Measurements from ENCODE around the gene PPP2R2C.

PPP2R2C gene

DNA sequence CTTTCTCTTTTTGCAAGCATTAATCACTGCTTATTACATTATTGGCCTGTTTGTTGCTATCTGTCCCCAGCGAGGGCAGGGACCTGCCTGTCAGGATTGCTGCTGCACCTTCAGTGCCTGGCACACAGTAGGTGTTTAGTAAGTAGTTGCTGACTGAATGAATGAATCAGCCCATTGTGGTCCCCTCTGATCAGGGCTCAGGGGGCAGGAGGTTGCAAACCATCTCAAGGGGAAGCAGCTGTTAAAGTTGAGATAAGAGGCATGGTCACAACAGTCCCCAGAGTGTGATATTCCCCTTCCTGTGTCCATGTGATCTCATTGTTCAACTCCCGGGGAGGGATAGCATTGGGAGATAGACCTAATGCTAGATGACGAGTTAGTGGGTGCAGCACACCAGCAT, 117.4 kb downstream of the PPP2R2C start:
- ATAC-seq (ENCODE audit: insufficient read depth, low read depth) (no peak), DNase-seq (no peak)
- TF ChIP-seq, protein P1, sequence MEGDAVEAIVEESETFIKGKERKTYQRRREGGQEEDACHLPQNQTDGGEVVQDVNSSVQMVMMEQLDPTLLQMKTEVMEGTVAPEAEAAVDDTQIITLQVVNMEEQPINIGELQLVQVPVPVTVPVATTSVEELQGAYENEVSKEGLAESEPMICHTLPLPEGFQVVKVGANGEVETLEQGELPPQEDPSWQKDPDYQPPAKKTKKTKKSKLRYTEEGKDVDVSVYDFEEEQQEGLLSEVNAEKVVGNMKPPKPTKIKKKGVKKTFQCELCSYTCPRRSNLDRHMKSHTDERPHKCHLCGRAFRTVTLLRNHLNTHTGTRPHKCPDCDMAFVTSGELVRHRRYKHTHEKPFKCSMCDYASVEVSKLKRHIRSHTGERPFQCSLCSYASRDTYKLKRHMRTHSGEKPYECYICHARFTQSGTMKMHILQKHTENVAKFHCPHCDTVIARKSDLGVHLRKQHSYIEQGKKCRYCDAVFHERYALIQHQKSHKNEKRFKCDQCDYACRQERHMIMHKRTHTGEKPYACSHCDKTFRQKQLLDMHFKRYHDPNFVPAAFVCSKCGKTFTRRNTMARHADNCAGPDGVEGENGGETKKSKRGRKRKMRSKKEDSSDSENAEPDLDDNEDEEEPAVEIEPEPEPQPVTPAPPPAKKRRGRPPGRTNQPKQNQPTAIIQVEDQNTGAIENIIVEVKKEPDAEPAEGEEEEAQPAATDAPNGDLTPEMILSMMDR (IDR thresholded peaks at IDR 0.05; ENCODE audit: borderline replicate concordance, extremely low read depth, low read length, poor library complexity, severe bottlenecking) = no peak
- TF ChIP-seq EZH2 (IDR thresholded peaks at IDR 0.05; ENCODE audit: borderline replicate concordance, low read depth, low read length, severe bottlenecking) = no peak
- H3K4me2 ChIP-seq (ENCODE audit: insufficient read depth, low read length) = no peak overlapping the region
- no peaks in the 10 kb centered on the region for H3K9me3 ChIP-seq (ENCODE audit: insufficient read depth, low read length, severe bottlenecking)
- no peak overlapping the region for H3K27ac ChIP-seq (ENCODE audit: low read length)
- no peaks in the 10 kb centered on the region for H3K36me3 ChIP-seq (ENCODE audit: insufficient read depth, low read length)
- no peak overlapping the region for H3K4me3 ChIP-seq (ENCODE audit: low read depth in 1 of 2, low read length in 2 of 2)
- H3K9ac ChIP-seq (ENCODE audit: low read depth, low read length) = no peak overlapping the region
- no peaks in the 10 kb centered on the region for H3K79me2 ChIP-seq (ENCODE audit: insufficient read depth, low read length)
- peaks cover 4% of the 10 kb centered on the region for H3K27me3 ChIP-seq (ENCODE audit: insufficient read depth, low read length, poor library complexity)
- H2AFZ ChIP-seq (ENCODE audit: low read depth, low read length) = no peak overlapping the region
- no peaks in the 10 kb centered on the region for H3K4me1 ChIP-seq (ENCODE audit: insufficient read depth, low read length)
- H4K20me1 ChIP-seq (ENCODE audit: insufficient read depth, low read length) = peaks cover 10% of the 10 kb centered on the region

DNA sequence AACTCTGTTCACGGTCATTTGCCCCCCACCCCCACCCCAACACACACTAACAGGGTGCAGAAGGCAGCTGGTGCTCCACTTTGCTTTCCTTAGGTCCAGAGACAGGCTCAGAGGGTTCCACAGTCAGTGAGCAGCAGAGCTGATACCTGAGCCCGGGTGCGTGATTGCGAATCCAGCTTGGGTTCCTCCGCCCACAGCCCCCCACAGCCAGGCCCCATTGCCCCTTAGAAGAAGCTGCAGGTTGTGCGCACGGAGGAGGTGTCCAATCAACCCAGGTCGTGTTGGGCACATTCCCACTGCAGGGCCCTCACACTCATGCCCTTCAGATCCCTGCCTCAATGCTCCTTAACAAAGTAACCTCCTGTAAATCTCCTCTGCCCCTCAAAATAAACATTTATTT, 117.8 kb downstream of the PPP2R2C start:
- no peak overlapping the region for H3K4me2 ChIP-seq (ENCODE audit: insufficient read depth, low read length)
- ATAC-seq (ENCODE audit: insufficient read depth, low read depth) (no peak), DNase-seq (no peak)
- TF ChIP-seq, protein P1 (IDR thresholded peaks at IDR 0.05; ENCODE audit: borderline replicate concordance, extremely low read depth, low read length, poor library complexity, severe bottlenecking) = no peak
- no peak for TF ChIP-seq EZH2 (IDR thresholded peaks at IDR 0.05; ENCODE audit: borderline replicate concordance, low read depth, low read length, severe bottlenecking)
- H3K9me3 ChIP-seq (ENCODE audit: insufficient read depth, low read length, severe bottlenecking) = no peaks in the 10 kb centered on the region
- no peak overlapping the region for H3K27ac ChIP-seq (ENCODE audit: low read length)
- peaks cover 4% of the 10 kb centered on the region for H3K27me3 ChIP-seq (ENCODE audit: insufficient read depth, low read length, poor library complexity)
- H3K79me2 ChIP-seq (ENCODE audit: insufficient read depth, low read length) = no peaks in the 10 kb centered on the region
- no peak overlapping the region for H3K4me3 ChIP-seq (ENCODE audit: low read depth in 1 of 2, low read length in 2 of 2)
- H3K4me1 ChIP-seq (ENCODE audit: insufficient read depth, low read length) = no peaks in the 10 kb centered on the region
- no peak overlapping the region for H2AFZ ChIP-seq (ENCODE audit: low read depth, low read length)
- no peak overlapping the region for H3K9ac ChIP-seq (ENCODE audit: low read depth, low read length)
- H4K20me1 ChIP-seq (ENCODE audit: insufficient read depth, low read length) = peaks cover 9% of the 10 kb centered on the region; the same call in 1 of the 2 replicates
- H3K36me3 ChIP-seq (ENCODE audit: insufficient read depth, low read length) = no peaks in the 10 kb centered on the region

DNA sequence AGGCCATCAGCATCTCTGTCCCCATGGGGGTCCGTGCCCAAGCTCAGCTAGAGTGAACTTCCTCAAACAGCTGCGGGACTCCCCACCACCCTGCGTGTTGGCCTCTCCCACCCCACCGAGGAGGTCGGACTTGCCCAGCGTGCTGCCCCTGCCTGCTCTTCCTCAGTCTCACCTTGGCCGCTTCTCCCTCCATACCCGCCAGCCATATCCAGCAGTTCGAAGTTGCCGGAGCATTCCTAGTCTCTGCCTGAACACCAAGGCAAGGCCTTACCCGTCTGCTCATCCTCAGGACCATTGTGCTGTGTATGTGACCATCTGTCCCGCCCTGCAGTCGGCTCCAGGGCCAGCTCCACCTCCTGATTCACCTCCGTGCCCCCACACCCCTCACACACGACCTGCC, 118.3 kb downstream of the PPP2R2C start:
- H3K4me3 ChIP-seq (ENCODE audit: low read depth in 1 of 2, low read length in 2 of 2) = no peak overlapping the region
- H3K4me1 ChIP-seq (ENCODE audit: insufficient read depth, low read length) = no peaks in the 10 kb centered on the region
- H3K36me3 ChIP-seq (ENCODE audit: insufficient read depth, low read length) = no peaks in the 10 kb centered on the region
- no peak overlapping the region for H3K4me2 ChIP-seq (ENCODE audit: insufficient read depth, low read length)
- no peak overlapping the region for H2AFZ ChIP-seq (ENCODE audit: low read depth, low read length)
- H3K27ac ChIP-seq (ENCODE audit: low read length) = no peak overlapping the region
- peaks cover 4% of the 10 kb centered on the region for H3K27me3 ChIP-seq (ENCODE audit: insufficient read depth, low read length, poor library complexity)
- DNase-seq (no peak), ATAC-seq (ENCODE audit: insufficient read depth, low read depth) (no peak)
- no peak overlapping the region for H3K9ac ChIP-seq (ENCODE audit: low read depth, low read length)
- no peak for TF ChIP-seq EZH2 (IDR thresholded peaks at IDR 0.05; ENCODE audit: borderline replicate concordance, low read depth, low read length, severe bottlenecking)
- TF ChIP-seq, protein P1 (IDR thresholded peaks at IDR 0.05; ENCODE audit: borderline replicate concordance, extremely low read depth, low read length, poor library complexity, severe bottlenecking) = no peak
- H4K20me1 ChIP-seq (ENCODE audit: insufficient read depth, low read length) = peaks cover 9% of the 10 kb centered on the region; the same call in 1 of the 2 replicates
- H3K9me3 ChIP-seq (ENCODE audit: insufficient read depth, low read length, severe bottlenecking) = no peaks in the 10 kb centered on the region
- H3K79me2 ChIP-seq (ENCODE audit: insufficient read depth, low read length) = no peaks in the 10 kb centered on the region
